ENCODE data around the gene USP20. TPM values are rescaled to one million over a fixed set of nuclear protein-coding genes. Genes with fewer than 3 reads are reported as not detected.
A peak's percentile ranks its signal among the peaks of the same experiment; 100 is the strongest.

Gene USP20
- total RNA-seq, 6 donors from 2014 or later, result 17.3 to 75.4 (median 26.2) TPM

DNA sequence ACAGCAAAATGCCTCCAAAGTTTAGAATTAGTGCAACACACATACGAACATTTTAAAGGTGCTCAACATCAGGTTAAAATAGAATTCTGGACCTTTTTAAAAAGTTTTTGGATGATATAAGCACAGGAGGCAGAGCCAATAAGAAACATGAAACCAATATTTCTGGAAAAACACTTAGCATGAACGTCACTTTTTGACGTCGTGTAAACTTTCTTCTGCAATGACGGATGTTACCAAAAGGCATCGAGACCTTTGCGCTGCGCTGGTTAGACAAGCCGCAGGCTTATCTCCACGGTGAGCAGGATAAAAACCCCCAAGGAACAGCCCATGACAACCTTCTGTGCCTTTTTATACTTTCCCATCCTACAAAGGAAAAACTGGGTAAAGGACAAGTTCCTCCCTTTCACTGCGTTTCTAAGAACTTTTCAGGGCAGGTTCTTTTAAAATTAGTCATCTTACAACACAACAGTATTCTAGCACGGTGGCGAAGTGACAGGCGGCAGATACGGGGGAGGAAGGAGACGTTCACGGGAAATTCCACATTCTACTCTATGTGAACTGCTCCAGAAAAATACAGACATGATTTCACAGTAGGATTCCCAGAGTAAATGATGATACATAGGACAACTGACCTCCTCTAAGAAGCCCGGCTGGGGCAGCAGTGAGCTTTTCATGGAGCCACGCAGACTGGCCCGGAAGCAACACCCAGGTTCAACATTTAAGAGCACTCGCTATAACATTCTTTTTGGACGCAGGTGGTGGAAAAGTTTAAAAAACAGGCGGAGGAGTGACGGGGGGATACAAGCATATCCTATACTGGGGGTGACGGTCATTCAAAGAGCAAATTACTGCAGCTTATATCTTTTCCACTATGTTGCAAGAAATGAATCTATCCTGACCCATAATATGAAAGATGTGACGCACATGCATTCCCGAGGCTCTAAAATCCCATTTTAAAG lies 52.4 kb downstream of the USP20 start:
- no peaks in the 10 kb centered on the region for H3K27me3 ChIP-seq
- peaks cover 49 to 87% (median 70%) of the 10 kb centered on the region in 4 donors for H3K4me1 ChIP-seq
- peak overlapping the region in 3 of 4 donors; percentile 4 to 26 (median 22) for H3K4me3 ChIP-seq
- no peaks in the 10 kb centered on the region for H3K9me3 ChIP-seq
- 52 to 66% methylated on average over 27 of the region's 27 CpGs for WGBS, 2 donors
- TF ChIP-seq EP300 (IDR thresholded peaks at IDR 0.05) (no peak), POLR2AphosphoS5 (IDR thresholded peaks at IDR 0.05) (peak in 1 of 2 donors; percentile 44), POLR2A (IDR thresholded peaks at IDR 0.05) (peak in 1 of 4 donors; percentile 20)
- TF ChIP-seq, protein P1, sequence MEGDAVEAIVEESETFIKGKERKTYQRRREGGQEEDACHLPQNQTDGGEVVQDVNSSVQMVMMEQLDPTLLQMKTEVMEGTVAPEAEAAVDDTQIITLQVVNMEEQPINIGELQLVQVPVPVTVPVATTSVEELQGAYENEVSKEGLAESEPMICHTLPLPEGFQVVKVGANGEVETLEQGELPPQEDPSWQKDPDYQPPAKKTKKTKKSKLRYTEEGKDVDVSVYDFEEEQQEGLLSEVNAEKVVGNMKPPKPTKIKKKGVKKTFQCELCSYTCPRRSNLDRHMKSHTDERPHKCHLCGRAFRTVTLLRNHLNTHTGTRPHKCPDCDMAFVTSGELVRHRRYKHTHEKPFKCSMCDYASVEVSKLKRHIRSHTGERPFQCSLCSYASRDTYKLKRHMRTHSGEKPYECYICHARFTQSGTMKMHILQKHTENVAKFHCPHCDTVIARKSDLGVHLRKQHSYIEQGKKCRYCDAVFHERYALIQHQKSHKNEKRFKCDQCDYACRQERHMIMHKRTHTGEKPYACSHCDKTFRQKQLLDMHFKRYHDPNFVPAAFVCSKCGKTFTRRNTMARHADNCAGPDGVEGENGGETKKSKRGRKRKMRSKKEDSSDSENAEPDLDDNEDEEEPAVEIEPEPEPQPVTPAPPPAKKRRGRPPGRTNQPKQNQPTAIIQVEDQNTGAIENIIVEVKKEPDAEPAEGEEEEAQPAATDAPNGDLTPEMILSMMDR (IDR thresholded peaks at IDR 0.05), result no peak
- peak overlapping the region; percentile 84 to 90 (median 86) for H3K27ac ChIP-seq
- peak in 1 of 2 donors; percentile 5 for ATAC-seq (ENCODE audit: low FRiP score in 2 of 2)
- no peak for DNase-seq
- peaks cover 0 to 4% (median 0%) of the 10 kb centered on the region in 4 donors for H3K36me3 ChIP-seq

DNA sequence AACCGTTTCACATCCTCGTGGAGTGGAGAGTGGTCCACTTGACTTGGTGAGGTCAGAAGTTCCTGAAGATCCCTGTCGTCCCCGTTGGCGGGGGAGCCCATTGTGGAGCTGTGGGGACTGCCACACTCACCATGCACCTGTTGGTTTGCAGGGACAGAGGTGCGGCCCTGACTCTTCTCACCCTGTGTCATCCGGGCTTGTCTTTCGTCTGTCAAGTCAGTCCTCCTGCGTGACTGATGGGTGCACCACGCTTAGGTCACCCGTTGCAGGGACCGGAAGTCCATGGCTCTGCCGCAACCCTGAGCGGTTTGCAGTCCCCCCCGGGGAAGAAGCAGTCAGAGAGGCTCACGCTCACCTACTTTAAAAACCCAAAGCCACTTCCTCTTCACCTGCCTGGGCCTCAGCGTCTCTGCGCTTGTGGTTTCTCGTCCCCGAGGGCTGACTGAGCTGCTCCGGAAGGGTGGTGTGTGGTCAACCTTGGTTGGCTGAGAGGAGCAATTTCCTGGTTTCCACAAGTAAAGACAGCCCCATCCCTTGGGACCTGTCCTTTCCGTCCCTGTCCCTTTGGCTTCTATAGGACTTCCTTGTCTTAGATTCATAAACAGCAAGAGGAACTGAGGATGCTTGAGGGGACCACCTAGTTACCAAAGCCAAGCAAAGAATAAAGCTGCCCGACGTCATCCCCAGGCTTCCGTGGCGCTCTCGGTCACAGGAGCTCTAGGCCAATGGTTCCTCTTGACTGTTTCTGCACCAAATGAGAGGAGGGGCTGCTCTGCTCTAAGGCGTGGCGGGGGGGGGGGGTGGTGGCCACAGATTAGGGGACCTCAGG lies 53.2 kb downstream of the USP20 start:
- peak overlapping the region in 3 of 4 donors; percentile 4 to 26 (median 22) for H3K4me3 ChIP-seq
- H3K27me3 ChIP-seq, result no peaks in the 10 kb centered on the region
- no peaks in the 10 kb centered on the region for H3K9me3 ChIP-seq
- WGBS, 2 donors, result 45 to 64% methylated on average over 17 to 29 of the region's 29 CpGs
- peaks cover 54 to 90% (median 75%) of the 10 kb centered on the region in 4 donors for H3K4me1 ChIP-seq
- TF ChIP-seq POLR2A (IDR thresholded peaks at IDR 0.05), result peak in 1 of 4 donors; percentile 59
- TF ChIP-seq, protein P1 (IDR thresholded peaks at IDR 0.05), result no peak
- TF ChIP-seq EP300 (IDR thresholded peaks at IDR 0.05), result no peak
- TF ChIP-seq POLR2AphosphoS5 (IDR thresholded peaks at IDR 0.05), result peak; percentile 22 to 78
- peak in 1 of 2 donors; percentile 20 for ATAC-seq (ENCODE audit: low FRiP score in 2 of 2)
- peak overlapping the region; percentile 84 to 90 (median 86) for H3K27ac ChIP-seq
- peak; percentile 57 to 77 for DNase-seq
- peaks cover 0 to 4% (median 0%) of the 10 kb centered on the region in 4 donors for H3K36me3 ChIP-seq

DNA sequence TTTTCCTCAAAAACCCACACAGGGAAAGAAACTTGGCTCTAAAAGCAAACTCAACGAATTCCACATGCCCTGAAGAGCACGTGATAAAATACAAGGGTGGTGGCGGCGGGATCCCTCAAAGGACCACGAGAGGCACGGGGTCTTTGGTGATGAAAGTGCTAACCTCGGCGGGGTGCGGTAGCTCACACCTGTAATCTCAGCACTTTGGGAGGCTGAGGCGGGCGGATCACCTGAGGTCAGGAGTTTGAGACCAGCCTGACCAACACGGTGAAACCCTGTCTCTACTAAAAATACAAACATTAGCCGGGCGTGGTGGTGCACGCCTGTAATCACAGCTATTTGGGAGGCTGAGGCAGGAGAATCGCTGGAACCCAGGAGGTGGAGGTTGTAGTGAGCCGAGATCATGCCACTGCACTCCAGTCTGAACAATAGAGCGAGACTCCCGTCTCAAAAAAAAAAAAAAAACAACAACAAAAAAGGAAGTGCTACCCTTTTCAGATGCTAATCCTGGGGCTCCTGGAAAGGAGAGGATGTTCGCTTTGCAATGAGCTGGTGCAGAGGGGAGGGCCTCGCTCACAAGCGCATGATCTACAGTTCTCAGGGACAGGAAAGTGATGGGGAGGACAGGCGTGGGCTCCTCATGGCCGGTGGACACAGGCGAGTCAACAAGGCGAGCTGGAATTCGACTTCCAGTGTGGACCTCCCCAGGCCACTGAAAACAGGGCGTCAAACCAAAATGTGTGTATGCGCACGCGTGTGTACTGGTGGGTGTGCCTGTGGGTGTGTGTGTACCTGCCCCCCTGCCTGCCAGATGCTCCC lies 54.1 kb downstream of the USP20 start:
- ATAC-seq (ENCODE audit: low FRiP score in 2 of 2) (no peak), DNase-seq (no peak)
- Histone ChIP-seq H3K27me3 (no peaks in the 10 kb centered on the region), H3K9me3 (no peaks in the 10 kb centered on the region), H3K4me3 (peak overlapping the region in 1 of 4 donors; percentile 22), H3K4me1 (peaks cover 46 to 82% (median 68%) of the 10 kb centered on the region in 4 donors), H3K27ac (peak overlapping the region; percentile 84 to 90 (median 86)), H3K36me3 (peaks cover 0 to 4% (median 0%) of the 10 kb centered on the region in 4 donors)
- no peak for TF ChIP-seq POLR2AphosphoS5 (IDR thresholded peaks at IDR 0.05)
- TF ChIP-seq, protein P1 (IDR thresholded peaks at IDR 0.05), result no peak
- no peak for TF ChIP-seq POLR2A (IDR thresholded peaks at IDR 0.05)
- no peak for TF ChIP-seq EP300 (IDR thresholded peaks at IDR 0.05)
- WGBS, 2 donors, result 81 to 83% methylated on average over 30 to 31 of the region's 31 CpGs

All from upper lobe of left lung (tissue), 6 donors.